GM12878 (cell line): Measurements from ENCODE around the gene USP27X. TPM values are rescaled to one million over a fixed set of nuclear protein-coding genes. Genes with fewer than 3 reads are reported as not detected.
A peak's percentile ranks its signal among the peaks of the same experiment; 100 is the strongest.

Experiments used
- ATAC-seq: fragments of 200-7000 bp; cut with Tn5 transposase; 3 replicates; pipeline ENCODE4 v1.9.1; 2020; ENCODE audit warnings: mild to moderate bottlenecking, moderate library complexity
- BruUV-seq: library from RNA; stranded (reverse); fragments of 400-500 nt; replicated peaks from 2 replicates; lab custom pipeline; 2021; lab: Mats Ljungman, UMichigan
- CTCF ChIA-PET: fragments of 300-600 bp; sonication (Branson Sonifier 250); formaldehyde crosslinking; extraction: SDS; loops from one replicate; lab custom pipeline; 2021; ENCODE audit warnings: inconsistent platforms; lab: Yijun Ruan, JAX
- POLR2A ChIA-PET: fragments of 350-600 bp; formaldehyde crosslinking; extraction: SDS; loops from one replicate; lab custom pipeline; 2021; ENCODE audit warnings: inconsistent platforms; lab: Charles Lee
- RAD21 ChIA-PET: fragments of 300-600 bp; sonication (Branson Sonifier 250); formaldehyde crosslinking; loops from one replicate; lab custom pipeline; 2023; ENCODE audit warnings: antibody characterized with exemption; ENCODE audit not compliant: unreplicated experiment; lab: Charles Lee
- SMC1A ChIA-PET: fragments of 300-600 bp; sonication (Branson Sonifier 250); formaldehyde crosslinking; loops from one replicate; lab custom pipeline; 2023; ENCODE audit not compliant: unreplicated experiment, uncharacterized antibody; lab: Charles Lee
- DNase-seq: peaks from one replicate; pipeline ENCODE4 v3.0.0-alpha.2; 2011; ENCODE audit warnings: low read depth, low spot score
- FAIRE-seq: peaks from 3 replicates; lab custom pipeline; 2011; peaks lifted over from hg19 to GRCh38; lab: Jason Lieb, UNC
- H2AFZ ChIP-seq: 2 replicates; pipeline ENCODE4 v1.6.0; 2011; ENCODE audit warnings: low read depth, low read length, control low read depth; ENCODE audit not compliant: control insufficient read depth
- H3K27ac ChIP-seq: 2 replicates; pipeline ENCODE4 v1.5.1; 2011; ENCODE audit warnings: control low read depth; ENCODE audit not compliant: control insufficient read depth, insufficient read depth
- H3K27me3 ChIP-seq, 2 experiments: replicated peaks in 1 of 2; 2 replicates each; pipeline versions ENCODE4 v1.6.0 to v1.6.1; 2011; ENCODE audit warnings: low read length in 1 of 2; ENCODE audit not compliant: control insufficient read depth in 2 of 2, insufficient read depth in 2 of 2
- H3K36me3 ChIP-seq, 2 experiments: 2 replicates each; pipeline ENCODE4 v1.5.1; 2011; ENCODE audit warnings: low read length in 1 of 2; ENCODE audit not compliant: control insufficient read depth in 2 of 2, insufficient read depth in 2 of 2
- H3K4me1 ChIP-seq: 2 replicates; pipeline ENCODE4 v1.6.1; 2011; ENCODE audit warnings: mild to moderate bottlenecking, low read length, moderate library complexity, mixed read lengths; ENCODE audit not compliant: control insufficient read depth, insufficient read depth
- H3K4me2 ChIP-seq: 2 replicates; pipeline ENCODE4 v1.6.0; 2011; ENCODE audit warnings: control low read depth; ENCODE audit not compliant: control insufficient read depth, insufficient read depth
- H3K4me3 ChIP-seq: fragments of 200-600 bp; sonication (generic); 2 replicates; pipeline ENCODE4 v1.5.1; 2016
- H3K79me2 ChIP-seq: 2 replicates; pipeline ENCODE4 v1.6.0; 2011; ENCODE audit warnings: low read length; ENCODE audit not compliant: control insufficient read depth, insufficient read depth
- H3K9ac ChIP-seq: 2 replicates; pipeline ENCODE4 v1.8.0; 2011; ENCODE audit warnings: low read length, control low read depth, mixed read lengths; ENCODE audit not compliant: control insufficient read depth, insufficient read depth
- H3K9me3 ChIP-seq: replicated peaks from 3 replicates; pipeline ENCODE4 v1.5.1; 2011; ENCODE audit warnings: mild to moderate bottlenecking, low read length; ENCODE audit not compliant: control insufficient read depth, insufficient read depth
- H4K20me1 ChIP-seq: 2 replicates; pipeline ENCODE4 v1.6.0; 2011; ENCODE audit not compliant: control insufficient read depth, insufficient read depth
- BMI1 ChIP-seq: fragments of 450-650 bp; IDR thresholded peaks from 2 replicates; pipeline ENCODE4 v1.6.1; 2016; ENCODE audit warnings: mild to moderate bottlenecking, moderate library complexity, borderline replicate concordance
- CHD4 ChIP-seq: fragments of 200-600 bp; sonication (generic); IDR thresholded peaks from 2 replicates; pipeline ENCODE4 v1.6.1; 2016; ENCODE audit warnings: mild to moderate bottlenecking
- IKZF1 ChIP-seq: fragments of 450-650 bp; conservative IDR thresholded peaks from 2 replicates; pipeline ENCODE4 v1.6.1; 2017; ENCODE audit warnings: antibody characterized with exemption, mild to moderate bottlenecking
- JUNB ChIP-seq: IDR thresholded peaks from 2 replicates; pipeline ENCODE4 v1.6.1; 2016; ENCODE audit warnings: antibody characterized with exemption, mild to moderate bottlenecking
- MEF2B ChIP-seq: fragments of 450-650 bp; IDR thresholded peaks from 2 replicates; pipeline ENCODE4 v1.6.1; 2018; ENCODE audit warnings: mild to moderate bottlenecking, moderate library complexity; ENCODE audit not compliant: partially characterized antibody, poor library complexity, severe bottlenecking
- NR2C1 ChIP-seq: fragments of 450-650 bp; IDR thresholded peaks from 2 replicates; pipeline ENCODE4 v1.6.1; 2017; ENCODE audit warnings: antibody characterized with exemption, mild to moderate bottlenecking, moderate library complexity
- RAD21 ChIP-seq: IDR thresholded peaks from 2 replicates; pipeline ENCODE4 v1.6.1; 2011; ENCODE audit warnings: mild to moderate bottlenecking, low read depth, low read length, moderate library complexity; ENCODE audit not compliant: insufficient read depth
- SMAD5 ChIP-seq: IDR thresholded peaks from 2 replicates; pipeline ENCODE4 v1.6.1; 2016; ENCODE audit warnings: antibody characterized with exemption, low read depth
- SMC3 ChIP-seq: IDR thresholded peaks from 2 replicates; pipeline ENCODE4 v1.6.1; 2011; ENCODE audit warnings: low read length, improper control_type of control experiment, borderline replicate concordance
- SPI1 ChIP-seq: IDR thresholded peaks from 2 replicates; pipeline ENCODE4 v1.6.1; 2011; ENCODE audit warnings: low read depth, mild to moderate bottlenecking, low read length, moderate library complexity, borderline replicate concordance; ENCODE audit not compliant: insufficient read depth
- YY1 ChIP-seq: IDR thresholded peaks from 2 replicates; pipeline ENCODE4 v1.6.1; 2011; ENCODE audit warnings: low read depth, mild to moderate bottlenecking, low read length
- ZNF24 ChIP-seq: fragments of 450-650 bp; IDR thresholded peaks from 2 replicates; pipeline ENCODE4 v1.6.1; 2017; ENCODE audit warnings: antibody characterized with exemption, mild to moderate bottlenecking
- WGBS: methylation state at CpG from one replicate; pipeline ENCODE4 v1.1.6; 2016; ENCODE audit warnings: low lambda C conversion rate; ENCODE audit not compliant: insufficient replicate concordance, insufficient coverage; ENCODE audit errors: missing lambda C conversion rate; 5-methylcytosine and 5-hydroxymethylcytosine counted together
- in situ Hi-C: fragments of 300-500 bp; cut with MboI; formaldehyde crosslinking; loops from 9 replicates; pipeline ENCODE4 v1.14.3; 2018; ENCODE audit warnings: mixed read lengths
- intact Hi-C: fragments of 100-400 bp; cut with micrococcal nuclease; formaldehyde crosslinking; loops from one replicate; pipeline ENCODE4 v1.14.2; 2022; ENCODE audit not compliant: unreplicated experiment
- polyA plus RNA-seq, 11 experiments: library from polyadenylated mRNA; depleted of rRNA in 4 of 11; unstranded in 6 of 11; stranded (reverse) in 5 of 11; fragments of >200 nt; fragmentation: Nextera tagmentation in 4 of 11; fragmentation: Illumina TruSeq in 1 of 11; extraction: Ambion mirVana in 4 of 11; extraction: Trizol in 1 of 11; gene quantifications; 1 replicate in 1 of 11; 2 replicates in 10 of 11; pipeline versions ENCODE4 v1.2.1 to v1.2.3, GENCODE V29; 2011 to 2016; ENCODE audit warnings: inconsistent platforms in 2 of 11, missing spikeins in 2 of 11, low read depth in 1 of 11
- total RNA-seq, 4 experiments: library from RNA; depleted of rRNA in 3 of 4; stranded (reverse); fragments of >200 nt in 3 of 4; fragmentation: Illumina TruSeq in 1 of 4; extraction: Trizol in 1 of 4; gene quantifications; 2 replicates each; pipeline versions ENCODE4 v1.2.1 to v1.2.3, GENCODE V29; 2013 to 2021
- TF ChIP-seq, protein P1 (sequence below), 3 experiments: IDR thresholded peaks in 2 of 3; conservative IDR thresholded peaks in 1 of 3; 2 replicates each; pipeline ENCODE4 v1.5.1; 2011; ENCODE audit warnings: low read depth in 3 of 3, low read length in 3 of 3, mild to moderate bottlenecking in 3 of 3, control low read depth in 2 of 3, moderate library complexity in 2 of 3, inconsistent platforms in 1 of 3, mixed read lengths in 1 of 3; ENCODE audit not compliant: control insufficient read depth in 2 of 3, insufficient read depth in 1 of 3; ENCODE audit errors: extremely low read depth in 1 of 3

Gene USP27X
- total and polyA plus RNA-seq, 10 of the 15 experiments (the other 5 are each of a cell fraction or from before 2014, with no cell fraction given) = 0.09 to 2.0 (median 0.89) TPM; not detected in 1

- POLR2A ChIA-PET = no interaction called here
- intact Hi-C loops (loop anchor here (1.0 kb wide), 1 partner anchor 36 kb away; no protein-coding TSS in a partner anchor), in situ Hi-C loops (no loop called here)
- Histone ChIP-seq H2AFZ (no peak overlapping the region), H3K27ac (no peak overlapping the region), H3K9me3 (no peaks in the 10 kb centered on the region), H4K20me1 (no peaks in the 10 kb centered on the region), H3K4me1 (no peaks in the 10 kb centered on the region), H3K36me3 (no peaks in the 10 kb centered on the region), H3K4me2 (no peak overlapping the region), H3K9ac (no peak overlapping the region), H3K79me2 (no peaks in the 10 kb centered on the region), H3K27me3 (no peaks in the 10 kb centered on the region), H3K4me3 (no peak overlapping the region)
- no TSS peak for BruUV-seq
- peak; percentile 15 for DNase-seq
- CTCF ChIA-PET = interaction anchor here (0.6 to 6.7 kb wide), 7 partner anchors 19 to 648 kb away, joined by 3 to 85 read pairs (median 4); partner anchors contain the start of gene USP27X
- SMC1A ChIA-PET = interaction anchor here (1.9 to 6.2 kb wide), 2 partner anchors 36 to 39 kb away, joined by 5 to 35 read pairs; partner anchors contain the start of gene USP27X
- 28% methylated on average over 3 of the region's 3 CpGs for WGBS
- no peak for FAIRE-seq
- RAD21 ChIA-PET = interaction anchor here (1.0 to 5.9 kb wide), 3 partner anchors 10 to 82 kb away, joined by 3 to 46 read pairs (median 3); partner anchors contain the start of genes CLCN5 and USP27X
- TF ChIP-seq SMAD5 (no peak), BMI1 (peak; percentile 97), YY1 (peak; percentile 66; the same call in 1 of the 2 replicates), SPI1 (peak; percentile 63; the same call in 1 of the 2 replicates), NR2C1 (no peak), IKZF1 (peak; percentile 56), ZNF24 (0 out of 2 replicates have a peak, but pooled peaks have one; percentile 27), CHD4 (no peak), SMC3 (peak; percentile 56; the same call in 1 of the 2 replicates), RAD21 (peak; percentile 45), JUNB (no peak), MEF2B (peak; percentile 12)
- TF ChIP-seq, protein P1, sequence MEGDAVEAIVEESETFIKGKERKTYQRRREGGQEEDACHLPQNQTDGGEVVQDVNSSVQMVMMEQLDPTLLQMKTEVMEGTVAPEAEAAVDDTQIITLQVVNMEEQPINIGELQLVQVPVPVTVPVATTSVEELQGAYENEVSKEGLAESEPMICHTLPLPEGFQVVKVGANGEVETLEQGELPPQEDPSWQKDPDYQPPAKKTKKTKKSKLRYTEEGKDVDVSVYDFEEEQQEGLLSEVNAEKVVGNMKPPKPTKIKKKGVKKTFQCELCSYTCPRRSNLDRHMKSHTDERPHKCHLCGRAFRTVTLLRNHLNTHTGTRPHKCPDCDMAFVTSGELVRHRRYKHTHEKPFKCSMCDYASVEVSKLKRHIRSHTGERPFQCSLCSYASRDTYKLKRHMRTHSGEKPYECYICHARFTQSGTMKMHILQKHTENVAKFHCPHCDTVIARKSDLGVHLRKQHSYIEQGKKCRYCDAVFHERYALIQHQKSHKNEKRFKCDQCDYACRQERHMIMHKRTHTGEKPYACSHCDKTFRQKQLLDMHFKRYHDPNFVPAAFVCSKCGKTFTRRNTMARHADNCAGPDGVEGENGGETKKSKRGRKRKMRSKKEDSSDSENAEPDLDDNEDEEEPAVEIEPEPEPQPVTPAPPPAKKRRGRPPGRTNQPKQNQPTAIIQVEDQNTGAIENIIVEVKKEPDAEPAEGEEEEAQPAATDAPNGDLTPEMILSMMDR (IDR thresholded peaks at IDR 0.05 in 2 of 3, conservative IDR thresholded peaks at IDR 0.05 in 1 of 3; ENCODE audit: control insufficient read depth in 2 of 3, extremely low read depth in 1 of 3, insufficient read depth in 1 of 3, low read depth in 3 of 3, low read length in 3 of 3) = peak; percentile 41 to 66 (median 57); a peak in 4 of 6 replicates
- ATAC-seq = peak; percentile 84
These were observed 38.6 kb upstream of the USP27X start for GRCh38 chrX:49840679-49841078.
